SIG-M5 (cell line): Measurements from ENCODE around the gene XIRP2.
"Not testable (repeated sequence)": the region's sequence is repeated elsewhere in the genome, so short reads cannot be mapped to it uniquely, and the experiment has no call there.

Source experiments
- DNase-seq: peaks from one replicate; lab custom pipeline; 2025; lab: John Stamatoyannopoulos, UW

Gene XIRP2

DNA sequence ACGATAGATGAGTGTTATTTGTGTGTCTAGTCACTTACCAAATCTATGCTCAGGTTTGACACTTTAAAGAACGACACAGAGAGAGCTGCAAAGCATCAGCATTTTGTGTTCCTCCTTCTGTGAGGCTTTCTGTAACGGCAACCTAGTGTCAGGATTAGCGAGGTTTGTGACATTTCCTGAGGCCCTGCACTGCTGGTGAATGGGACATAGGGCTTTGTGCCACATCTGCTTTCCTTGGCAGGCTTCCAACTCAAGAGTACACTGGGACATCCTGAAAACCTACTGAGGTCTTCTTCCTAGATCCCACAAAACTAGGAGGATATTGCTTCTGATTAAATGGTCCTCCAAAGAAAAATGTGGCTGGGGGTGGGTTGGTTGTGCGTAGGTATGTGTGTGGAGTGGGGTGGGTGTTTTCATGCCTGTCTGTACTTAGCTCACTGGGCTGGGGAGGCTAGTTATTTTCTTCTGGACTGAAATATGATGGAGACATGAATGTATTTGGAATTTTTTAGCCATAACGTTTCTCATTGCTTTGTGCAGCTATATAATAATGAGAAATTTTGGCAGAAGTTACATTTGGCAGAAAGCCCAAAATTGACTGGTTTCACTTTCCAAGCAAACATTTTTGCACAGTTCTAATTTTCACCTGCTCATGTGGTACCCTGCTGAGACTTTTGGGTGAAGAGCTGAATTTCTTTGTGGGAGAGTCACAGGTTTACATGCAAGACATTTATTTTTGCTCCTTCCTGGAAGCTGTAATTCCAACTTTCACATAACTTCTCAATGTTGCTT is 308.4 kb downstream of the XIRP2 start:
- no peak for DNase-seq

- DNase-seq: no peak
Observed at GRCh38 chr2:167198009-167198408, 309.7 kb downstream of the XIRP2 start.

GRCh38 chr2:167198576-167198975 is 310.3 kb downstream of the XIRP2 start:
- no peak for DNase-seq

DNA sequence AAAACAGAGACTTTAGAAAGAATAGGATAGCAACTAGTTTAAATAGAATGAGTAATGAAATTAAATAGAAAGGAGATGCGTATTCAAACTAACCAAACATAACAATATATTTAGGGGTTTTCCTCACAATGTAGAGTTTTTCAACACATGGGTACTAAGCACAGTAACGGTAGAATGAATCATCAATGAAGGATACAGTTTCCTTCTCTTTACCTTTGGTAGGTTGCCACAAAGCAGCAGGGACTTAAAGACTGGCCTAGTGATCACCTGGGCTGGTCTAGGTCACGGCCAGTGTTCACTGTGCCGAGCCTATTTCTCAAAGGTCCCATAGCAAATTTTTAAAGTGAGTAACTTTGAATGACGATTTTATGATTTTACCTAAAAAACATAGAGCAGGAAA is 311.7 kb downstream of the XIRP2 start:
- no peak for DNase-seq

- no peak for DNase-seq
Observed at GRCh38 chr2:167209784-167210183, 321.5 kb downstream of the XIRP2 start.

GRCh38 chr2:167212014-167212648 is 323.9 kb downstream of the XIRP2 start:
- DNase-seq: no peak

DNA sequence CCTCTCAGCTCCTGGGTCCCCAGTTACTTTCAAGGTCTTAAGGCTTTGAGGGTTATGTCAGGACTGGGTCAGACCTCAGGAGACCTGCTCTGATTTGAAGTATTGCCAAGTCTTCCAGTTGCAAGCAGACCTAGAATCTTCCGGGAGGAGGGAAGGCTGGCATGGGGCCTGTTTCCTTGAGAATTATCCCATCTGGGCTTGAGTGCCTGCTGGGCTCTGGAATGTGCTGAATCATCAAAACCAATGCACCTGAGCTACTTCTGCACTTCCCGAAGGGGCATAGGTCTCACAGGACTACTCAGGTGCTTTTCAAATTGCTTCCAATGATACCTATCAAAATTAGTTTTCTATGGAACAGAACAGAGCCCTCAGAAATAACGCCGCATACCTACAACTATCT is 327.3 kb downstream of the XIRP2 start:
- DNase-seq: no peak

DNA sequence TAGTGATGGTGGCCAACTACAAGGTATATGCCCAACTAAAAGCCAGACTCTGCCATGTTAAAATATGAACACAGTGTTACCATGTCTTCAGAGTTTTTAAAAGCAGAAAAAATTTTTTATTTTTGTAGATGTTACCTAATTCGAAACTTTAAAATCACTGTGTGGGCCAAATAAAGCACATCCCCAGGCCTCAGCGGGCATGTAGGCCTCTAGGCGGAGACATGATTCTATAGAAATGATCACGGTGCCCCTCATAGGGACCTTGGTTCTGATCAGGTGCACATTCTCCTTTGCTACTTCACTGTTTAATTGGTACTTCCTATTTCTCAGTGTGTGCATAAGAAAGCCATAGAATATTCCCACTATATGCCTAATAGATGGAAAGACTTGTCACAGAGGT is 349.2 kb downstream of the XIRP2 start:
- DNase-seq: no peak

DNA sequence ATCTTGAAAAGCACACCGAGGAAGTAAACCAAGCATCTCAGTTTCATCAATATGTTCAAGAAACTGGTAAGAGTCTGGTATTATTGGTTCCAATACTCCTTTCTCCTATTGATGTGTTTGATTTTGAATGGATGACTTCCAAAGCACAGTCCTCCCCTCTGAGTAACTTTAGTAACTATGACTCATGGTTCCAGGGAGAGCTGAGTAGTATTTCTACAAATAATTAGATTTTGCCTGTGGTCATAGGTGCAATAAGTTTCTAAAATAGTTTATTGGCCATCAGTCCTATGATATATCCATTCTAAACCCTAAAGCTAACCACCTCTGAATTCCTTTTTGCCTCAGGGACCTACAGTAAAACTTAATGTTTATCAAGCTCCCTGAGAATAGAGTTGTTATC is 352.4 kb downstream of the XIRP2 start:
- no peak for DNase-seq

GRCh38 chr2:167249197-167249596 is 360.9 kb downstream of the XIRP2 start:
- no peak for DNase-seq

- DNase-seq: no peak
Observed at GRCh38 chr2:167253025-167253424, 364.7 kb downstream of the XIRP2 start.

- DNase-seq: no peak
Observed at GRCh38 chr2:167254721-167255120, 366.4 kb downstream of the XIRP2 start.

DNA sequence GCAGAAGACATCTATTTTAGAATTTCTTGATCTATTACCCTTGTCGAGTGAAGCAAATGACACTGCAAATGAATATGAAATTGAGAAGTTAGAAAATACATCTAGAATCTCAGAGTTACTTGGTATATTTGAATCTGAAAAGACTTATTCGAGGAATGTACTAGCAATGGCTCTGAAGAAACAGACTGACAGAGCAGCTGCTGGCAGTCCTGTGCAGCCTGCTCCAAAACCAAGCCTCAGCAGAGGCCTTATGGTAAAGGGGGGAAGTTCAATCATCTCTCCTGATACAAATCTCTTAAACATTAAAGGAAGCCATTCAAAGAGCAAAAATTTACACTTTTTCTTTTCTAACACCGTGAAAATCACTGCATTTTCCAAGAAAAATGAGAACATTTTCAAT is 370.4 kb downstream of the XIRP2 start:
- no peak for DNase-seq

DNA sequence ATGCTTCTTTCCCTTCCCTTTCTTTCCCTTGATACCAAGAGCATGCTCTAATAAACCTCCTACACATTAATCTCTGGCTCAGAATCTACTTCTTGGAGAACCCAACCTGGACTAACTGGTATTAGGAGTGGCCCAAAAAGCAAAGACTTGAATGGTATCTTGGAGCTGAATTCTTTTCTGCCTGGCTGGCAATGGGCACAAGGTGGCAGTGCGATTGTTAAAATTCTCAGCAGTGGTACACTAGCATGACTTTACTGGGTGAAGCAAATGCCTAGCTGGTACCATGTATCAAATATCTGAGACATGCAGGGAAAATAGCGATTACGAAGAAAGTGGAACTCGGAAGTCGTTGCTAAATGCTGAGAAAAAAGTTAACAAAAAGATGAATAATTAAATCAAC is 376.1 kb downstream of the XIRP2 start:
- no peak for DNase-seq

- DNase-seq: no peak
Observed at GRCh38 chr2:167265004-167265403, 376.7 kb downstream of the XIRP2 start.

GRCh38 chr2:167265722-167266121 is 377.4 kb downstream of the XIRP2 start:
- no peak for DNase-seq

- DNase-seq: not testable (repeated sequence)
Observed at GRCh38 chr2:167268245-167268644, 380.0 kb downstream of the XIRP2 start.

GRCh38 chr2:167271932-167272331 is 383.7 kb downstream of the XIRP2 start:
- DNase-seq: no peak

GRCh38 chr2:167275046-167275445 is 386.8 kb downstream of the XIRP2 start:
- DNase-seq: no peak

DNA sequence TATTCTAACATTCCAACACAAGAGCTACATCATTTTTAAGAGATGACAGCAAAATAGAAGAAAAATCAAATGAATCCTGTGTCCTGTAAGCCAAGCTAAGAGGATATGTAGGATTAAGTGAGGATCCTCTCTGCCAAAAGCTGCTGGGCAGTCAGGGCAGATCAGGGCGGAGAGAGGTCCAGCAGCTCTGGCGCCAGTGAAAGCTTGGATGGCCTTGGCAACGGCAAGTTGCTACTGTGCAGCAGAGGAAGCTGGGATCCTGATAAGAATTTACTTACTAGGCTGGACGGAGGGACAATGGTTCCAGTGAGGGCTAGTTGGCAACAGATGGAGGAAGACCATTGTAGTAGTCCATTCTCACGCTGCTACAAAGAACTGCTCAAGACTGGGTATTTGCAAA is 391.5 kb downstream of the XIRP2 start:
- no peak for DNase-seq

DNA sequence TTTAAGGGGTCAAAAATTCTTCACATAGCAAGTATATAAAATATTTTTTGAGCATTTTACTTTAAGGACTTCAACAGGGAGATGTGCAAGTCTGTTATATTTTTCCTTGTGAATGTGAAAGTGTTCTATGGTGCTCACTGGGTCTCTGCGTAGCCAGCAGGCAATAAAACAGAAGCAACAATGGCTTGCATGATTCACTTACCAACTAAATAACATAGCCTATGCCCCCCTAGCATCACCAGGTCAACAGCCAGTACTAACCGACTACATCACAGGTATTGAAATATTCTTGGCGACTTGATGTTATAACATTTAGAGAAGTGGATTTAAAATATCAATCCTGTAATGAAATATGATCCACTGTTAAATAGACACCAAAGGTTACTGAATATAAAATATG is 398.9 kb downstream of the XIRP2 start:
- no peak for DNase-seq

DNA sequence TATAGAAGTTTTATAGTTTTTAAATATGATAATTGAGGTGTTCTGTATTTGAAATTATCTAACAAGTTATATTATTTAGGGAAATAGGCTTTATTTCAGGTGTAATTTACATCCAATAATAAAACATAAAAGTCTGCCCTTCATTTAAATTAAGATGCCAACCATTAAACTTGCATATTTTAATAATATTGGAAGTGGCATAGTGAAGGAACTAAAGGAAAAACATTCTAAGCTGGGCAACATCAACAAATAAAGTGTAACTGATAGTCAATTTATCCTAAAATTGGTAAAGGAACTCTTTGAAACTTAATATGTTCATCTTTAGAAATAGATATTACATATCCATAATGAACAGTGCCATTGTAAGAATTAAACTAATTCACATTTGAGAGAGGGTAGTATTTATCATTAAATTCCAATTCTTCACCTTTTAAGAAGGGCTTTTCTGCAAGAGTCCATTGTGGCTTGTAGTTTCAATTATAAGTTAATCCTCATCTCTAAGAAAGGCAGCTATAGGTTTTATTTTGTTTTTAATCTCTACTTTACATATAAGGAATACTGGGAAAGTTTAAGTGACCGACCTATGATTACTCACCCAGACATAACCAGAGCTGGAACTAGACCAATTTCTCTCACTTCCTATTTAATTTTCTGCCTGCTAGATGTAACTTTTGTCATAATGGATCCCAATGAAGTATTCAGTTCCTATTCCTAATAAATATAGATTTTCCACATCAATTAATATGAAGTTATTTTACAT is 401.6 kb downstream of the XIRP2 start:
- DNase-seq: no peak
